GM12878 (cell line): Measurements from ENCODE around the gene RPP40. TPM values are rescaled to one million over a fixed set of nuclear protein-coding genes. Genes with fewer than 3 reads are reported as not detected.

Source experiments
- ATAC-seq: fragments of 200-7000 bp; cut with Tn5 transposase; 3 replicates; pipeline ENCODE4 v1.9.1; 2020; ENCODE audit warnings: mild to moderate bottlenecking, moderate library complexity
- BruUV-seq: library from RNA; stranded (reverse); fragments of 400-500 nt; replicated peaks from 2 replicates; lab custom pipeline; 2021; lab: Mats Ljungman, UMichigan
- CTCF ChIA-PET: fragments of 300-600 bp; sonication (Branson Sonifier 250); formaldehyde crosslinking; extraction: SDS; loops from one replicate; lab custom pipeline; 2021; ENCODE audit warnings: inconsistent platforms; lab: Yijun Ruan, JAX
- POLR2A ChIA-PET: fragments of 350-600 bp; formaldehyde crosslinking; extraction: SDS; loops from one replicate; lab custom pipeline; 2021; ENCODE audit warnings: inconsistent platforms; lab: Charles Lee
- RAD21 ChIA-PET: fragments of 300-600 bp; sonication (Branson Sonifier 250); formaldehyde crosslinking; loops from one replicate; lab custom pipeline; 2023; ENCODE audit warnings: antibody characterized with exemption; ENCODE audit not compliant: unreplicated experiment; lab: Charles Lee
- SMC1A ChIA-PET: fragments of 300-600 bp; sonication (Branson Sonifier 250); formaldehyde crosslinking; loops from one replicate; lab custom pipeline; 2023; ENCODE audit not compliant: unreplicated experiment, uncharacterized antibody; lab: Charles Lee
- DNase-seq: peaks from one replicate; pipeline ENCODE4 v3.0.0-alpha.2; 2011; ENCODE audit warnings: low read depth, low spot score
- FAIRE-seq: peaks from 3 replicates; lab custom pipeline; 2011; peaks lifted over from hg19 to GRCh38; lab: Jason Lieb, UNC
- H2AFZ ChIP-seq: 2 replicates; pipeline ENCODE4 v1.6.0; 2011; ENCODE audit warnings: low read depth, low read length, control low read depth; ENCODE audit not compliant: control insufficient read depth
- H3K27ac ChIP-seq: 2 replicates; pipeline ENCODE4 v1.5.1; 2011; ENCODE audit warnings: control low read depth; ENCODE audit not compliant: control insufficient read depth, insufficient read depth
- H3K27me3 ChIP-seq, 2 experiments: replicated peaks in 1 of 2; 2 replicates each; pipeline versions ENCODE4 v1.6.0 to v1.6.1; 2011; ENCODE audit warnings: low read length in 1 of 2; ENCODE audit not compliant: control insufficient read depth in 2 of 2, insufficient read depth in 2 of 2
- H3K36me3 ChIP-seq, 2 experiments: 2 replicates each; pipeline ENCODE4 v1.5.1; 2011; ENCODE audit warnings: low read length in 1 of 2; ENCODE audit not compliant: control insufficient read depth in 2 of 2, insufficient read depth in 2 of 2
- H3K4me1 ChIP-seq: 2 replicates; pipeline ENCODE4 v1.6.1; 2011; ENCODE audit warnings: mild to moderate bottlenecking, low read length, moderate library complexity, mixed read lengths; ENCODE audit not compliant: control insufficient read depth, insufficient read depth
- H3K4me2 ChIP-seq: 2 replicates; pipeline ENCODE4 v1.6.0; 2011; ENCODE audit warnings: control low read depth; ENCODE audit not compliant: control insufficient read depth, insufficient read depth
- H3K4me3 ChIP-seq: fragments of 200-600 bp; sonication (generic); 2 replicates; pipeline ENCODE4 v1.5.1; 2016
- H3K79me2 ChIP-seq: 2 replicates; pipeline ENCODE4 v1.6.0; 2011; ENCODE audit warnings: low read length; ENCODE audit not compliant: control insufficient read depth, insufficient read depth
- H3K9ac ChIP-seq: 2 replicates; pipeline ENCODE4 v1.8.0; 2011; ENCODE audit warnings: low read length, control low read depth, mixed read lengths; ENCODE audit not compliant: control insufficient read depth, insufficient read depth
- H3K9me3 ChIP-seq: replicated peaks from 3 replicates; pipeline ENCODE4 v1.5.1; 2011; ENCODE audit warnings: mild to moderate bottlenecking, low read length; ENCODE audit not compliant: control insufficient read depth, insufficient read depth
- H4K20me1 ChIP-seq: 2 replicates; pipeline ENCODE4 v1.6.0; 2011; ENCODE audit not compliant: control insufficient read depth, insufficient read depth
- BHLHE40 ChIP-seq, 2 experiments: fragments of 450-650 bp in 1 of 2; IDR thresholded peaks; 2 replicates each; pipeline ENCODE4 v1.6.1; 2011 to 2017; ENCODE audit warnings: low read depth in 2 of 2, borderline replicate concordance in 1 of 2, improper control_type of control experiment in 1 of 2, low read length in 1 of 2, mild to moderate bottlenecking in 1 of 2
- FOXM1 ChIP-seq: IDR thresholded peaks from 2 replicates; pipeline ENCODE4 v1.6.1; 2012; ENCODE audit warnings: low read depth, mild to moderate bottlenecking, inconsistent platforms, low read length, moderate library complexity
- MEF2B ChIP-seq: fragments of 450-650 bp; IDR thresholded peaks from 2 replicates; pipeline ENCODE4 v1.6.1; 2018; ENCODE audit warnings: mild to moderate bottlenecking, moderate library complexity; ENCODE audit not compliant: partially characterized antibody, poor library complexity, severe bottlenecking
- NR2C1 ChIP-seq: fragments of 450-650 bp; IDR thresholded peaks from 2 replicates; pipeline ENCODE4 v1.6.1; 2017; ENCODE audit warnings: antibody characterized with exemption, mild to moderate bottlenecking, moderate library complexity
- PAX5 ChIP-seq: IDR thresholded peaks from 2 replicates; pipeline ENCODE4 v1.6.1; 2011; ENCODE audit warnings: low read depth, low read length, borderline replicate concordance
- RBBP5 ChIP-seq: fragments of 200-600 bp; sonication (generic); conservative IDR thresholded peaks from 2 replicates; pipeline ENCODE4 v1.6.1; 2016
- SMC3 ChIP-seq: IDR thresholded peaks from 2 replicates; pipeline ENCODE4 v1.6.1; 2011; ENCODE audit warnings: low read length, improper control_type of control experiment, borderline replicate concordance
- SREBF1 ChIP-seq: IDR thresholded peaks from 2 replicates; pipeline ENCODE4 v1.6.1; 2012; ENCODE audit warnings: mild to moderate bottlenecking, low read length
- ZNF622 ChIP-seq: fragments of 450-650 bp; IDR thresholded peaks from 2 replicates; pipeline ENCODE4 v1.6.1; 2017; ENCODE audit warnings: mild to moderate bottlenecking, inconsistent platforms
- ZSCAN29 ChIP-seq: fragments of 450-650 bp; IDR thresholded peaks from 2 replicates; pipeline ENCODE4 v1.6.1; 2017; ENCODE audit warnings: mild to moderate bottlenecking, moderate library complexity
- WGBS: methylation state at CpG from one replicate; pipeline ENCODE4 v1.1.6; 2016; ENCODE audit warnings: low lambda C conversion rate; ENCODE audit not compliant: insufficient replicate concordance, insufficient coverage; ENCODE audit errors: missing lambda C conversion rate; 5-methylcytosine and 5-hydroxymethylcytosine counted together
- in situ Hi-C: fragments of 300-500 bp; cut with MboI; formaldehyde crosslinking; loops from 9 replicates; pipeline ENCODE4 v1.14.3; 2018; ENCODE audit warnings: mixed read lengths
- intact Hi-C: fragments of 100-400 bp; cut with micrococcal nuclease; formaldehyde crosslinking; loops from one replicate; pipeline ENCODE4 v1.14.2; 2022; ENCODE audit not compliant: unreplicated experiment
- polyA plus RNA-seq, 11 experiments: library from polyadenylated mRNA; depleted of rRNA in 4 of 11; unstranded in 6 of 11; stranded (reverse) in 5 of 11; fragments of >200 nt; fragmentation: Nextera tagmentation in 4 of 11; fragmentation: Illumina TruSeq in 1 of 11; extraction: Ambion mirVana in 4 of 11; extraction: Trizol in 1 of 11; gene quantifications; 1 replicate in 1 of 11; 2 replicates in 10 of 11; pipeline versions ENCODE4 v1.2.1 to v1.2.3, GENCODE V29; 2011 to 2016; ENCODE audit warnings: inconsistent platforms in 2 of 11, missing spikeins in 2 of 11, low read depth in 1 of 11
- total RNA-seq, 4 experiments: library from RNA; depleted of rRNA in 3 of 4; stranded (reverse); fragments of >200 nt in 3 of 4; fragmentation: Illumina TruSeq in 1 of 4; extraction: Trizol in 1 of 4; gene quantifications; 2 replicates each; pipeline versions ENCODE4 v1.2.1 to v1.2.3, GENCODE V29; 2013 to 2021
- TF ChIP-seq, protein P1 (sequence below): fragments of 150-350 bp; IDR thresholded peaks from 2 replicates; pipeline ENCODE4 v1.6.1; 2014; ENCODE audit warnings: mild to moderate bottlenecking, low read depth, low read length
- TF ChIP-seq, protein P2 (sequence below): fragments of 450-650 bp; IDR thresholded peaks from 2 replicates; pipeline ENCODE4 v1.6.1; 2016; ENCODE audit warnings: mild to moderate bottlenecking
- TF ChIP-seq, protein P3 (sequence below): fragments of 450-650 bp; IDR thresholded peaks from 2 replicates; pipeline ENCODE4 v1.6.1; 2016; ENCODE audit warnings: mild to moderate bottlenecking, moderate library complexity, borderline replicate concordance
- TF ChIP-seq, protein P4 (sequence below): IDR thresholded peaks from 2 replicates; pipeline ENCODE4 v1.6.1; 2012; ENCODE audit warnings: mild to moderate bottlenecking, low read depth, low read length

The RPP40 gene
- total and polyA plus RNA-seq, 10 of the 15 experiments (the other 5 are each of a cell fraction or from before 2014, with no cell fraction given), result 5.6 to 46.3 (median 21.7) TPM

DNA sequence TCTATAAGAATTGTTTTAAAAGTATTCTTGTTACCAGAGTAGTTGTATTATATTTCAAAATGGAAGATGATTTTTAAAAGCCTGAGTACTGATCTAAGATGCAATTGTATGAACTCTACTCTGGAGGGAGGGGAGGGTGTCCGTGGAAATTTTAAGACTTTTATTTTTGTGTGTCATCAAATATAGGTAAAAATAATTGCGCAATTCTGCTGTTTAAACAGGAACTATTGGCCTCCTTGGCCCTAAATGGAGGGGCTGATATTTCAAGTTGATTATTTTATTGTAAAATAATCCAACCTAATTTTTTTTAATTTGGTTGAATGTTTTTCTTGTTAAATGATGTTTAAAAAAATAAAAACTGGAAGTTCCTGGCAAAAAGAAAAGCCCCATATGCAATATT is 38.1 kb upstream of the RPP40 start:
- Histone ChIP-seq H3K9ac (no peak overlapping the region), H3K36me3 (no peaks in the 10 kb centered on the region), H3K9me3 (no peaks in the 10 kb centered on the region), H3K79me2 (no peaks in the 10 kb centered on the region), H3K4me1 (no peaks in the 10 kb centered on the region), H4K20me1 (no peaks in the 10 kb centered on the region), H3K4me2 (no peak overlapping the region), H3K4me3 (no peak overlapping the region), H3K27me3 (no peaks in the 10 kb centered on the region), H3K27ac (no peak overlapping the region), H2AFZ (no peak overlapping the region)
- RAD21 ChIA-PET, result no interaction called here
- FAIRE-seq (no peak), ATAC-seq (no peak), DNase-seq (no peak)
- BruUV-seq, result no TSS peak
- intact Hi-C loops, result no loop called here
- WGBS, result 0% methylated on average over 2 of the region's 2 CpGs
- in situ Hi-C loops, result no loop called here
- TF ChIP-seq, protein P1, sequence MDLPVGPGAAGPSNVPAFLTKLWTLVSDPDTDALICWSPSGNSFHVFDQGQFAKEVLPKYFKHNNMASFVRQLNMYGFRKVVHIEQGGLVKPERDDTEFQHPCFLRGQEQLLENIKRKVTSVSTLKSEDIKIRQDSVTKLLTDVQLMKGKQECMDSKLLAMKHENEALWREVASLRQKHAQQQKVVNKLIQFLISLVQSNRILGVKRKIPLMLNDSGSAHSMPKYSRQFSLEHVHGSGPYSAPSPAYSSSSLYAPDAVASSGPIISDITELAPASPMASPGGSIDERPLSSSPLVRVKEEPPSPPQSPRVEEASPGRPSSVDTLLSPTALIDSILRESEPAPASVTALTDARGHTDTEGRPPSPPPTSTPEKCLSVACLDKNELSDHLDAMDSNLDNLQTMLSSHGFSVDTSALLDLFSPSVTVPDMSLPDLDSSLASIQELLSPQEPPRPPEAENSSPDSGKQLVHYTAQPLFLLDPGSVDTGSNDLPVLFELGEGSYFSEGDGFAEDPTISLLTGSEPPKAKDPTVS, result no peak
- TF ChIP-seq, protein P2, sequence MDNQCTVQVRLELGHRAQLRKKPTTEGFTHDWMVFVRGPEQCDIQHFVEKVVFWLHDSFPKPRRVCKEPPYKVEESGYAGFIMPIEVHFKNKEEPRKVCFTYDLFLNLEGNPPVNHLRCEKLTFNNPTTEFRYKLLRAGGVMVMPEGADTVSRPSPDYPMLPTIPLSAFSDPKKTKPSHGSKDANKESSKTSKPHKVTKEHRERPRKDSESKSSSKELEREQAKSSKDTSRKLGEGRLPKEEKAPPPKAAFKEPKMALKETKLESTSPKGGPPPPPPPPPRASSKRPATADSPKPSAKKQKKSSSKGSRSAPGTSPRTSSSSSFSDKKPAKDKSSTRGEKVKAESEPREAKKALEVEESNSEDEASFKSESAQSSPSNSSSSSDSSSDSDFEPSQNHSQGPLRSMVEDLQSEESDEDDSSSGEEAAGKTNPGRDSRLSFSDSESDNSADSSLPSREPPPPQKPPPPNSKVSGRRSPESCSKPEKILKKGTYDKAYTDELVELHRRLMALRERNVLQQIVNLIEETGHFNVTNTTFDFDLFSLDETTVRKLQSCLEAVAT, result no peak
- TF ChIP-seq, protein P3, sequence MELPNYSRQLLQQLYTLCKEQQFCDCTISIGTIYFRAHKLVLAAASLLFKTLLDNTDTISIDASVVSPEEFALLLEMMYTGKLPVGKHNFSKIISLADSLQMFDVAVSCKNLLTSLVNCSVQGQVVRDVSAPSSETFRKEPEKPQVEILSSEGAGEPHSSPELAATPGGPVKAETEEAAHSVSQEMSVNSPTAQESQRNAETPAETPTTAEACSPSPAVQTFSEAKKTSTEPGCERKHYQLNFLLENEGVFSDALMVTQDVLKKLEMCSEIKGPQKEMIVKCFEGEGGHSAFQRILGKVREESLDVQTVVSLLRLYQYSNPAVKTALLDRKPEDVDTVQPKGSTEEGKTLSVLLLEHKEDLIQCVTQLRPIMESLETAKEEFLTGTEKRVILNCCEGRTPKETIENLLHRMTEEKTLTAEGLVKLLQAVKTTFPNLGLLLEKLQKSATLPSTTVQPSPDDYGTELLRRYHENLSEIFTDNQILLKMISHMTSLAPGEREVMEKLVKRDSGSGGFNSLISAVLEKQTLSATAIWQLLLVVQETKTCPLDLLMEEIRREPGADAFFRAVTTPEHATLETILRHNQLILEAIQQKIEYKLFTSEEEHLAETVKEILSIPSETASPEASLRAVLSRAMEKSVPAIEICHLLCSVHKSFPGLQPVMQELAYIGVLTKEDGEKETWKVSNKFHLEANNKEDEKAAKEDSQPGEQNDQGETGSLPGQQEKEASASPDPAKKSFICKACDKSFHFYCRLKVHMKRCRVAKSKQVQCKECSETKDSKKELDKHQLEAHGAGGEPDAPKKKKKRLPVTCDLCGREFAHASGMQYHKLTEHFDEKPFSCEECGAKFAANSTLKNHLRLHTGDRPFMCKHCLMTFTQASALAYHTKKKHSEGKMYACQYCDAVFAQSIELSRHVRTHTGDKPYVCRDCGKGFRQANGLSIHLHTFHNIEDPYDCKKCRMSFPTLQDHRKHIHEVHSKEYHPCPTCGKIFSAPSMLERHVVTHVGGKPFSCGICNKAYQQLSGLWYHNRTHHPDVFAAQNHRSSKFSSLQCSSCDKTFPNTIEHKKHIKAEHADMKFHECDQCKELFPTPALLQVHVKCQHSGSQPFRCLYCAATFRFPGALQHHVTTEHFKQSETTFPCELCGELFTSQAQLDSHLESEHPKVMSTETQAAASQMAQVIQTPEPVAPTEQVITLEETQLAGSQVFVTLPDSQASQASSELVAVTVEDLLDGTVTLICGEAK, result no peak
- TF ChIP-seq SREBF1, result no peak
- TF ChIP-seq BHLHE40 (IDR thresholded peaks at IDR 0.05; ENCODE audit: borderline replicate concordance in 1 of 2, low read depth in 2 of 2, low read length in 1 of 2), result no peak
- no peak for TF ChIP-seq RBBP5
- TF ChIP-seq NR2C1, result no peak
- TF ChIP-seq SMC3, result no peak
- TF ChIP-seq, protein P4, sequence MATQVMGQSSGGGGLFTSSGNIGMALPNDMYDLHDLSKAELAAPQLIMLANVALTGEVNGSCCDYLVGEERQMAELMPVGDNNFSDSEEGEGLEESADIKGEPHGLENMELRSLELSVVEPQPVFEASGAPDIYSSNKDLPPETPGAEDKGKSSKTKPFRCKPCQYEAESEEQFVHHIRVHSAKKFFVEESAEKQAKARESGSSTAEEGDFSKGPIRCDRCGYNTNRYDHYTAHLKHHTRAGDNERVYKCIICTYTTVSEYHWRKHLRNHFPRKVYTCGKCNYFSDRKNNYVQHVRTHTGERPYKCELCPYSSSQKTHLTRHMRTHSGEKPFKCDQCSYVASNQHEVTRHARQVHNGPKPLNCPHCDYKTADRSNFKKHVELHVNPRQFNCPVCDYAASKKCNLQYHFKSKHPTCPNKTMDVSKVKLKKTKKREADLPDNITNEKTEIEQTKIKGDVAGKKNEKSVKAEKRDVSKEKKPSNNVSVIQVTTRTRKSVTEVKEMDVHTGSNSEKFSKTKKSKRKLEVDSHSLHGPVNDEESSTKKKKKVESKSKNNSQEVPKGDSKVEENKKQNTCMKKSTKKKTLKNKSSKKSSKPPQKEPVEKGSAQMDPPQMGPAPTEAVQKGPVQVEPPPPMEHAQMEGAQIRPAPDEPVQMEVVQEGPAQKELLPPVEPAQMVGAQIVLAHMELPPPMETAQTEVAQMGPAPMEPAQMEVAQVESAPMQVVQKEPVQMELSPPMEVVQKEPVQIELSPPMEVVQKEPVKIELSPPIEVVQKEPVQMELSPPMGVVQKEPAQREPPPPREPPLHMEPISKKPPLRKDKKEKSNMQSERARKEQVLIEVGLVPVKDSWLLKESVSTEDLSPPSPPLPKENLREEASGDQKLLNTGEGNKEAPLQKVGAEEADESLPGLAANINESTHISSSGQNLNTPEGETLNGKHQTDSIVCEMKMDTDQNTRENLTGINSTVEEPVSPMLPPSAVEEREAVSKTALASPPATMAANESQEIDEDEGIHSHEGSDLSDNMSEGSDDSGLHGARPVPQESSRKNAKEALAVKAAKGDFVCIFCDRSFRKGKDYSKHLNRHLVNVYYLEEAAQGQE, result no peak
- TF ChIP-seq ZNF622, result no peak
- no peak for TF ChIP-seq PAX5
- no peak for TF ChIP-seq ZSCAN29
- no peak for TF ChIP-seq MEF2B
- TF ChIP-seq FOXM1, result no peak
- POLR2A ChIA-PET, result no interaction called here
- CTCF ChIA-PET, result no interaction called here
- SMC1A ChIA-PET, result no interaction called here
